Fibroblast of the conjunctiva (primary cell): ENCODE results near the gene HPSE.
"Not testable (repeated sequence)": the region's sequence is repeated elsewhere in the genome, so short reads cannot be mapped to it uniquely, and the experiment has no call there.

Experiments used
- DNase-seq: peaks from one replicate; pipeline ENCODE4 v3.0.0-alpha.2; 2010; ENCODE audit warnings: low read depth

HPSE gene

DNA sequence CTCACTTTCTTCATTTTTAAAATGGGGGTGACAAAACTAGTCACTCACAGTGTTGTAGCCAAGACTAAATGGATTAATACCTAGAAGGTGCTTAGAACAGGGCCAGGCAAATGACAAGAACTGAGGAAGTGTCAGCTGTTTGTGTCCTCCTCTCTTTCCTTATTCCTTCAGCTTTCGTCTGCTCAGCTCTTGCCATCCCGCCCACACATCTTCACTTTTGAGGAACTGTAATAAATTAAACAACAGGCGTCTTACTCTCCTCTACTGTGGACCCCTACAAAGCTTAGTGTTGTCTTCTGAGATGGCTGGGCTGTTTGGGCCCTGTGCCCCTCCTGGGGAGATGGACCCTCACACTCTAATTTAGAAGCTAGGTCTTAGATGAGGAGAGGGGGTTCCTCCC is 2.7 kb downstream of the HPSE start:
- DNase-seq, result no peak

DNA sequence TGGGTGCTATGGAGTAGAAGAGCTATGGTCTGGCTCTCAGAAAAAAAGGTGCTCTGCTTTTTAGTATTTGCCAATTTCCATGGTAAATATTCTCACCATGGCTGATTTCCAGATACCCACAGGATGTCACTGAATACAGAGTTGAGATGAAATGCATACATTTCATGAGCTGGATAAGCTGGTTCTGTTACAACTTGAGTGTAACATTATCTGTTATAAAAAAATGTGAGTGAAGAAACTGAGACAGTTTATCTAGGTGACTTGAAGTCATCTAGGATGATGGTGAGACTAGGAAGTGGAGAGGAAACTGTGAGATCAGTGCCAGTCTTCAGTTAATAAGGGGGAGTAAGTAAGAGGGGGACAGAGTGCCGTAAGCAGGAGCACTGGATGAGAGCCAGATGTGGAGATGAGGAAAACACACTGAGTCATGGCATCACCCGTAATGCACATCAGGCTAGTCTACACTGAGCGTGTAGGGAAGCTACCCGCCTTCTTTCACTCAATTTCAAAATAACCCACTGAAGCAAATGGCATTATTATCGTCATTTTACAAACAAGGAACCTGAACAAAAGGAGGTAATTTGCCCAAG is 5.0 kb downstream of the HPSE start:
- no peak for DNase-seq

DNA sequence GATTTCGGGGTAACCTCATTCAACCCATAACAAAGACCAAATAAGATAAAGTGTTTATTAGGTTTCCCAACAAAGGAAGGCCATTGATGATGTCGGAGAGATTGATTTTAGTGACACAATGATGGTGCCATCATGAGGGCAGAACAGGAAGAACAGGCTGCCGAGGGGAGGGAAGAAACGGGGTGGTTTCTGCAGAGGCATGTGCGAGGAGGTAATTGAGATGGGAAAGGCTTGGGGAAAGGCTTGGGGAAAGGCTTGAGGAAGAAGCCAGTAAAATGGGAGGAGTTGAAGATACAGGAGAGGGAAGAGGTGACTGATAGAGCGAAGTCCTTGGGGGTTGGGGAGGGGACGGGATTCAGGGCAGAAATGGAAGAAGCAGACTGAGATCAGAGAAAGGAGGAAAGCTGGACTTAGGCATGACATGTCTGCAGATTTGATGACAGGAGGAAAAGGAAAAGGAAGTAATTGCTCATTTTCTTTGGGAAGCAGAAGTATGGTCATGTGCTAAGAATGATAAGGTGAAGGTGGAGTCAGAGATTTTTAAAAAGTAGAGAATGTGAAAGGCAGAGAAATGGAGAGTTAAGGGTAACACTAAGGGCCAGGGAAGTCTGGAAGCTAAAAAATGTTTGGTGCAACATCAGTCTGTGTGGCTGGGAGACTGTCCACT is 6.0 kb downstream of the HPSE start:
- no peak for DNase-seq

DNA sequence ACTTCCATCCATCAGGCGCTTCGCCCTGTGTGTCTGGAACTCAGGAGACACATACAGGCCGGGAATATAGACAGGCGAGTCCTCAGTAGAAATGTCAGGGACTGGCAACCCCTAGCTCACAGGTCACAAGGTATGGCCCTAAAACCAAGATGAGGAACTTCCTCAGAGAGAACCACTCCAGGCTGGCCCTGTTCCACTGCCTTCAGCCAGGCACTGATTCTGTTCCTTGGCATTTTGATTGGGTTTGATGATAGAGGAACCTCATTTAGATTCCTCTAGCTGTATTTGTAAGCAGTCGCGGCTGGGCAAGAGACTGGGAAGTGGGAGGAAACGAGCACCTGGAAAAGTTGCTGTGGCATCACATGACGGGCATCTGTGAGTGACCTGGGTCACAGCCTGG is 8.1 kb downstream of the HPSE start:
- DNase-seq, result no peak

DNA sequence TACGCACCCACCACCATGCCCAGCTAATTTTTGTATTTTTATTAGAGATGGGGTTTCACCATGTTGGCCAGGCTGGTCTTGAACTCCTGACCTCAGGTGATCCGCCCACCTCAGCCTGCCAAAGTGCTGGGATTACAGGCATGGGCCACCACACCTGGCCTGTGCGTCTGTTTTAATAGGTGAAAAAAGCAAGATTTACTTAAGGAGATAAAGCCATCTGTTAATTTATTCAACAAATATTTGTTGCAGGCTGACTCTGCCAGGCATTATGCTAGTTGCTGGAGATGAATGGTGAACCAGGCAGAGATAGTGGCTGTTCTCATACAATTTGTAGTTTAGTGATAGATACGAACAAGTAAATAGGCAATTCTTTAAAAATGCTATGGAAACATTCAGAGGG is 9.3 kb downstream of the HPSE start:
- not testable (repeated sequence) for DNase-seq

DNA sequence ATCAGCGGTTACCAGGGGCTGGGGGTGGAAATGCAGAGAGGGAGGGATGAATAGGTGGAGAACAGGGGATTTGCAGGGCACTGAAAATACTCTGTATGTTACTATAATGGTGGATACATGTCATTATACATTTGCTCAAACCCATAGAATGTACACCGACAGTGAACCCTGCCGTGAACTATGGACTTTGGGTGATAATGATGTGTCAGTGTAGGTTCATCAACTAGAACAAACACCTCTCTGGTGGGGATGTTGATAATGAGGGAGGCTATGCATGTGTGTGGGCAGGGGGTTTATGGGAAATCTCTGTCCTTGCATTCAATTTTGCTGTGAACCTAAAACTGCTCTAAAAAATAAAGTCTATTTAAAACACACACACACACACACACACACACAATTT is 11.5 kb downstream of the HPSE start:
- DNase-seq, result no peak

DNA sequence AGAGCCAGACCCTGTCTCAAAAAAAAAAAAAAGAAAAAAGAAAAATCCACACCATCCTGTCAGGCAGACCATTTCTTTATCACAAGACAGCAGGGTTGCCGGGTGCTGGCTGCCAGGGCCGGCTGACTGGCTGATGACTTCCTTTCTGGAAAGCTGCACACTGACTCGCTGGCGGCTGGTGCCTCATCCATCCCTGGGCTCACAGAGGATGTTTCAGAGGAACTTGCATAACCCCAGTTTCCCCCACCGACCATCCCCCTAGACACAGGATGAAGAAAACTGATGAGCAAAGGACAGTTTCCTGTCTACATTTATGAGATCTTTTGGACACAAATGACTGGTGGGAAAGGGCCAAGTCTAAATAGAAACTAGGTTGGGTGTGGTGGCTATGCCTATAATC is 14.1 kb downstream of the HPSE start:
- no peak for DNase-seq

DNA sequence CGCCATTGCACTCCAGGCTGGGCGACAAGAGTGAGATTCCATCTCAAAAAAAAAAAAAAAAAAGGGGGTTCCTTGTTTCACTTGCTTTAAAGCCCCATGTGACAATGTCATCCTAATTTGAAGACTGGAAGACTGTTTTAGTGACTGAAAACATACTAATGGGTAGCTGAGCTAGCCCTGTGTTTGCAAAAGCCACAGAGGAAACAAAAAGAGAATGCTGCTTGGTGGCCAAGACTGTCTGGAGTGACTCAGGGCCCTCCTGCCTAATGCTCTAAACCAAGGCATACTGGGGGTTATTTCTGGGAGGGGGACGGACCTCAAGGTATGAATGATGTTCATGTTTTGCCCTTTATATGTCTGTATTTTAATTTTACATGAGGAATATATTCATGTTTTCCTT is 16.0 kb downstream of the HPSE start:
- DNase-seq, result no peak

DNA sequence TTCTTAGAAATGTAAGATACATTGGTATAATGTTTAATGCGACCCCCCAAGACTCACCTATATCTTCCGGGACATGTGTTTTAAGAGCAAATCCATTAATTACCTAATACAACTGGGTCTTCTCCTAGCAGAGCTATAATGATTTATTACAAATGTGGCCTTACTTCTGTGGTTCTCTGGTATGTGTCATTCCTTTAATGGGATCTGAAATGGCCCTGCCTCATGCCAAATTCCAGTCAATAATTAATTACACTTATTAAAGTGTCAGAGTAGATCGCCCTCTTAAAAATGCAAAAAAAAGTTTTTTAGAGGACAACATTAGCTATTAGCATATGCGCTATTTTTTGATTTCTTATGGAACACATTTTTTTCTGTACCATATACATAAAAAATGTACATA is 17.0 kb downstream of the HPSE start:
- no peak for DNase-seq

DNA sequence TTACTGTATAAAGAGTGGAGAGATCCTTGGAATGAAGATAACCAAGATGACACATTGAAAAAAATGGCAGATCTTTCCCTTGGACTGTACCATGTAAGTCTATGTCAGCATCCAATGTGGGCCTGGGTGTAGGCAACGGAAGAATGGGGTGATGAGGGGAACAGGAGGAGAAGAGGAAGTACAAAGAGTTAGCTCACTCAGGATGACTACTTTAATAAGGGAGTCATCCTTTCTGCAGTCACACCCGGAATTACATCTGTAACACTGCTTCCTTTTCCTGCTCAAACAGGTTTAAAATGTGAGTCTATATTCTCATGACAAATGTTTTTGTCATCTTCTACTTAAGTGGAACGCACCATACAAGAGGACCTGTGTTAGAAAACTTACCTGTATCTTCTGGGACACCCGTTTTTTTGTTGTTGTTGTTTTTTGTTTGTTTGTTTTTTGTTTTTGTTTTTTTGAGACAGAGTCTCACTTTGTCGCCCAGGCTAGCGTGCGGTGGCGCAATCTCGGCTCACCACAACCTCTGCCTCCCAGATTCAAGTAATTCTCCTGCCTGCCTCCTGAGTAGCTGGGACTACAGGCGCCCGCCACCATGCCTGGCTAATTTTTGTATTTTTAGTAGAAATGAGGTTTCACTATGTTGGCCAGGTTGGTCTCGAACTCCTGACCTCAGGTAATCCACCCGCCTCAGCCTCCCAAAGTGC is 18.0 kb downstream of the HPSE start:
- no peak for DNase-seq

DNA sequence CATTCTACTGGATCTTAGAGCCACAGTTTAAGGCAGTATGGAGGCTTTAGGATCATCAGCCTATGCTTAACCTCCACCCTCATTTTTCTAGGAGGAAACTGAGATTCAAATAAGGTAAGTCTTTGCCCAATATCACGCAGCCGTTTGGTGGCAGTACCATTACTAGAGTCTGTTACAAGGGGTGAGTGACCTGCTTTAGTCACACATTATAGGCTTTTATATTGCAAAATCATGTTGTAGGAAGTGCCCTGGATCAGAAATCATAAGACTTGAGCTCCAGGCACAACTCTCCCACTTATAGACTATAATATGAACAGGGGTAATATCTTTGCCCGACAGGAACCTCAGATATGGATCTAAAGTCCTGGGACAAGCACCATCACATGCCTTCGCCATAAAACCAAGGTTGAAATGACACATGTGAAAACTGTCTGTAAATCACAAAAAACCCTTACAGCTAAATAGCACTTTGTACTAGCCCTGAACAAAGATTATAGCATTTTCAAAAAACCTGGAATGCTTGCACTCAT is 19.2 kb downstream of the HPSE start:
- DNase-seq, result no peak

DNA sequence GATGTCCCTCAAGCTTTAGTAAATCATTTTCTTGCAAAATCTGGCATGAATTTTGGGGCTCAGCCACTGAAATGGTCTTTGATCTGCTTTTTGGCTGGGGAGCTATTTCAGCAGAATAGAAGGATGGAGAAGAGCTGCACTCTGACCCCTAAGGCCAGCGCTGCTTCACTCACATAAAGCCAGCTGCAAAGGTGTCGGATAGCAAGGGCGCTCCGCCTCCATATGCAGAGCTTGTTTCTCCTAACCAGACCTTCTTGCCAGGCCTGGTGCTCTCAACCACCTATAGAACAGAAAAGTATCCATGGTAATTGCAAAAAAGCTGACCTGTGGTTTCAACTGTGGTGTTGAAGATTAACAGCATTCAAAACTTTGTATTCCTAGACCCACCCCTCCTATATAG is 26.0 kb downstream of the HPSE start:
- no peak for DNase-seq

DNA sequence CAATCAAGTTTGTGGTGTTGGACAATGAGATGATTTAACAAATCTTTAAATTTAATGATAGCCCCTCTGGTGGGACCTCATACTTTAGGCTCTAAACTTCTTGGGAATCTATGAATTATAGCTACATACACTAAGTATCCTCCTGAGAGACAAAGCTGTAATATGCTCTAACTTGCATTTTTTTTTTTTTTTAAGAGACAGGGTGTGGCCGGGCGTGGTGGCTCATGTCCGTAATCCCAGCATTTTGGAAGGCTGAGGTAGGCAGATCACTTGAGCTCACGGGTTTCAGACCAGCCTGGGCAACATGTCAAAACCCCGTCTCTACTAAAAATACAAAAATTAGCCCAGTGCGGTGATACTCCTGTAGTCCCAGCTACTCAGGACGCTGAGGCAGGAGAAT is 26.7 kb downstream of the HPSE start:
- DNase-seq, result no peak

DNA sequence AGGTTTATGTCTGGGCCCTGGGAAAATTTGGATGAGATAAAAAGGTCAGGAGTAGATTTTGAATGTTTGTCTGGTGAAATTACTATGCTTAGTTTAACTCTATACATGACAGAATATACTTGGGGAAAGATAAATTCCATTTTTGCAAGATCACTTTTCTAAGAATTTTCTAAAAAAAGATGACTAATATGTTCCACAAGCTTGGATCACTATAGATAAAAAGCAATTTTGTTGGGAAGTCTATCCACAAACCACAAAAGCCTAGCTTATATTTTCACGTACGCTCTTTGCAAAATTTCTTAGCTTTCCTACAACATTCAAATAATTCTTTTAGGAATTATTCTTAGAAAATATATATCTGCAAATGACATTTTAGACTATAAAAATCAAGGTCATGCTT is 29.5 kb downstream of the HPSE start:
- DNase-seq, result no peak

DNA sequence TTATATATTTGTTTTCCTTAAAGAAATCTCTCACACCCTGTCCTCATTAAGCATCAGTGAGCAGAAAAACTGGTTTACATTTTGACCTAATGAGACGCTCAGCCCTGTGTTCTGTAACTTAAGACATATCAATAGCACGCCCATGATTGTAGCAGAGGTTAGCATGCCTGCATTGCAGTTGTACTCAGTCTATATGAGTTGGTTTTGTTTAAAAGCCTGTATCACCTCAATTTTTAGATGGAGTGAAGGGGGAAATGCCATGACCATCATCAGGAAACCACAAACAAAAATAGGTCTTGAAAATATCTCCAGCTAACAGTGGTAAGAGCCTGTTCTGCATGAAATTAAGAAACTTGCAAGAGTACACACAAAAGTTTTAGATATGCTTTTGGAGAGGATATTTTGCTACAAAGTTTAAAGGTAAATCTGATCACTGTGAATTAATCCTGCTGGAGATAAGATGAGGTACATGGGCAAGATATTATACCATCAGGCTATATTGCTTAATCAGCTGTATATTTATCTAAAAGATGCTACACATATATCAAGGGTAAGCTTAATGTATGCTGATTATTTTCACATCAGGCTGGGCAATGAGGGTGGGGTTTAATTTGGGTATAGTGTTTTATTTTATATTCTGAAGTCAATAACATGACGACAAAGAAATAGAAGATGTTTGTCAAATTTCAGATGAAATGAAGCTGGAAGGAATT is 36.9 kb downstream of the HPSE start:
- DNase-seq, result no peak

DNA sequence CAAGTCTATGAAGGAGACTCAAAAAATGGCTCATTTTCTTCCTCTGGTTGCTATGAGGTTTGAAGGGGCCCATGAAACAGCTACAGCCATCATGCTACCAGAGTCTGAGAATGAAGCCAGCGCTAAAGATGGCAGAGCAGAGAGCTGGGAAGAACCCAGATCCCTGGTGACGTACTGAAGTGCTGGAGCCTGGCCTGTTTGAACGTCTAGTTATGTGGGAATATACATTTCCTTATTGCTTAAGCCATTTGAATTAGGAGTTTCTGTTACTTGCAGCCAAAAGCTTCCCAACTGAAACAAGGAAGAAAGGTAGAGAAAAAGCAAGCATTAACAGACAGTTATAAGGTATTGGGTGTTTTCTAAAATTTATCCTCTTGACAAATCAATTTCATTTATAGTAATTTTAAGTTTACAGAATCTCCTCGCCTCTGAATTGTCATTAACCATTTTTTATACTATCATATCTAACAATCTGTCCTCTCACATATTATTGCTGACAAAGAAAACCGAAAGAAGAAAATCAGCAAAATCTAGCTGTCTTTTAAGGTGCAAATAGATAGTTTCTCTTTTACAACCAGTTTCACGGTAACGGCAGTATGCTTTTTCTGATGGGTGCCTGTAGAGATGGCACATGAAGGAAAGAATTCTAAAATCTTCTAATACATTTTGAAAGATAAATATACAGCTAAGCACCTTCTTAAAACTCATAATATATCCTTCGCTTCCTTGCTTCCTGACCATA is 41.2 kb downstream of the HPSE start:
- no peak for DNase-seq

DNA sequence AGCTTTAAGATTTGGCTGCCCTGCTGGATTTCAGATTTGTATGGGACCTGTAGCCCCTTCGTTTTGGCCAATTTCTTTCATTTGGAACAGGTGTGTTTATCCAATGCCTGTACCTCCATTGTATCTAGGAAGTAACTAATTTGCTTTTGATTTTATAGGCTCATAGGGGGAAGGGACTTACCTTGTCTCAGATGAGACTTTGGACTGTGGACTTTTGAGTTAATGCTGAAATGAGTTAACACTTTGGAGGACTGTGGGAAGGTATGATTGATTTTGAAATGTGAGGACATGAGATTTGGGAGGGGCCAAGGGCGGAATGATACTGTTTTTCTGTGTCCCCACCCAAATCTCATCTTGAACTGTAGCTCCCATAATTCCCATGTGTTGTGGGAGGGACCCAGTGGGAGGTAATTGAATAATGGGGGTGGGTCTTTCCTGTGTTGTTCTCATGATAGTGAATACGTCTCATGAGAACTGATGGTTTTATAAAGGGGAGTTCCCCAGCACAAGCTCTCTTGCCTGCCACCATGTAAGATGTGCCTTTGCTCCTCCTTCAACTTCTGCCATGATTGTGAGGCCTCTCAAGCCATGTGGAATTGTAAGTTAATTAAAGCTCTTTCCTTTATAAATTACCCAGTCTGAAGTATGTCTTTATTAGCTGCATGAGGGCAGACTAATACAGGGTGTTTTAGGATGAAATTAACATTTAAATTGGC is 44.4 kb downstream of the HPSE start:
- not testable (repeated sequence) for DNase-seq

DNA sequence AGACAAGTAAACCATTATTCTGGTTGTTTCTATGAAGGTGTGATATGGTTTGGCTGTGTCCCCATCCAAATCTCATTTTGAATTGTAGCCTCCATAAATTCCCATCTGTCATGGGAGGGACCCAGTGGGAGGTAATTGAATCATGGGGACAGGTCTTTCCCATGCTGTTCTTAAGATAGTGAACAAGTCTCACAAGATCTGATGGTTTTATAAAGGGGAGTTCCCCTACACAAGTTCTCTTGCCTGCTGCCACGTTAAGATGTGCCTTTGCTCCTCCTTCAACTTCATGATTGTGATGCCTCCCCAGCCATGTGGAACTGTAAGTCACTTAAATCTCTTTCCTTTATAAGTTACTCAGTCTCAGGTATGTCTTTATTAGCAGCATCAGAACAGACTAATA is 46.3 kb downstream of the HPSE start:
- not testable (repeated sequence) for DNase-seq

DNA sequence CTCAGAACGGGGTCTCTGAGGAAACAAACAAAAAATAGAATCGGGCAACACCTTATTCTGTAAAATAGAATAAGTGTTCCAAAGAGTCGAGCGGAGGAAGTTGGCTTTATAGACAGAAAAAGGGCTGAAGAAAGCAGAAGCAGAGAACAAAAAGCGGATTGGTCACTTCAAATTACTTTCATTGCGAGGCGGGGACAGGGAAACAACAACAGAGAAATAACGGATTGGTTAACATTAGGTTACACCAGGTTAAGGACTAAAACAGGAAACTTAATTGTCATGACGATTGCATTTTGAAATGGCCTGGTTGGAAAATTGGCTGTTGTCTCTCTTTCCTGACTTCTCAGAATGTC is 49.6 kb downstream of the HPSE start:
- DNase-seq, result peak; percentile 49

DNA sequence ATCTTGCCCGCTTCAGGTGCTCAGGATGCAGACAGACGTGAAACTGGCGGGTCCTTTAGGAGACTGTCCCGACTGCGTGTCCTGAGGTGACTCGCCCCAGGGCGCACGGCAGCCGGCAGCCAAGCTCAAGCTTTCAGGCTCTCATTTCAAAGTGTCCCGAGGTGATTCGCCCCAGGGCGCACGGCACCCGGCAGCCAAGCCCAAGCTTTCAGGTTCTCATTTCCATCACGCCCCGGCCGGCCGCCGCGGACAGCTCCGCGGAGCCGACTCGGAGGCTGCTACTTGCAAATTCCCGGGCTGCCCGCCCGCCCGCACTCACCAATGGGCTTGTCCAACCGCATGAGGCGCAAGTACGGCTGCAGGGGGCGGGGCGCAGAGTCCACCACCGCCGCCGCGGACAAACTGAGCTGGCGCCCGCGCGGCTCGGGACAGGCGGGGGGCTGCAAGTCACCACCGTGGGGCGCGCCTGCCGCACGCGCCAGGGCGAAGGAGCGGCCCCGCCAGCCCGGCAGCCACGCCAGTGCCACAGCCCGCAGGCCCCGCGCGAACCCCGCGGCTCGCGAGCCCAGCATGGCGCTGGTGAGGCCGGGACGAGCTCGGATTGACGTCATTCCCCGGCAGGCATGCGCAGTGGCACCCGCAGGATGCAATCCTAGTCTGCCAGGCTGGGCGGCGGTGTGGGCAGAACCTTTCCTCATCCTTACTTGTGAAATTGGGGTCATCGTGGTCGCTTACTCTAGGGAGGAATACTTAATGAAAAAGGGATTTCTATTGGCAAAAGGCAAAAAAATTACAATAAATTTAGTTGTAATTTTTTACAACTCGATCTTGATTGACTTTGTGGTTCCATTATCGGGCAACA is 50.2 kb downstream of the HPSE start, which contains the start of gene COQ2:
Gene COQ2, minus strand, starts transcription at position 606 of the 862 bp plus-strand sequence. Its CDS starts 34 bp downstream, at position 572.
- DNase-seq, result peak; percentile 93
